ENCODE results near the gene GOLGA6L25.
"Not testable (repeated sequence)": the region's sequence is repeated elsewhere in the genome, so short reads cannot be mapped to it uniquely, and the experiment has no call there.

The GOLGA6L25 gene

GRCh38 chr15:28553268-28553667, at the start of gene GOLGA6L25:
GOLGA6L25 (plus strand) TSS chr15:28553568; CDS start chr15:28553629, 61 bp downstream.
- DNase-seq = not testable (repeated sequence)

GRCh38 chr15:28508217-28508889, 45.0 kb upstream of the GOLGA6L25 start:
- not testable (repeated sequence) for DNase-seq

GRCh38 chr15:28514128-28514527, 39.2 kb upstream of the GOLGA6L25 start:
- not testable (repeated sequence) for DNase-seq

- DNase-seq = not testable (repeated sequence)
Observed at GRCh38 chr15:28515208-28515607, 38.2 kb upstream of the GOLGA6L25 start.

GRCh38 chr15:28532954-28533353, 20.4 kb upstream of the GOLGA6L25 start, which contains the start of gene GOLGA8G:
GOLGA8G (minus strand) TSS chr15:28532971; CDS start chr15:28532909, 62 bp downstream.
- DNase-seq = not testable (repeated sequence)

GRCh38 chr15:28573351-28573750, 20.0 kb downstream of the GOLGA6L25 start:
- DNase-seq = not testable (repeated sequence)

GRCh38 chr15:28588977-28589606, 35.7 kb downstream of the GOLGA6L25 start:
- DNase-seq = not testable (repeated sequence)

- not testable (repeated sequence) for DNase-seq
Observed at GRCh38 chr15:28589769-28590168, 36.4 kb downstream of the GOLGA6L25 start.

- not testable (repeated sequence) for DNase-seq
Observed at GRCh38 chr15:28592395-28592794, 39.0 kb downstream of the GOLGA6L25 start.

GRCh38 chr15:28593424-28594129, 40.2 kb downstream of the GOLGA6L25 start:
- not testable (repeated sequence) for DNase-seq

- not testable (repeated sequence) for DNase-seq
Observed at GRCh38 chr15:28597471-28597870, 44.1 kb downstream of the GOLGA6L25 start.

- not testable (repeated sequence) for DNase-seq
Observed at GRCh38 chr15:28598209-28598608, 44.8 kb downstream of the GOLGA6L25 start.

- DNase-seq = not testable (repeated sequence)
Observed at GRCh38 chr15:28602152-28602551, 48.8 kb downstream of the GOLGA6L25 start.

Measured in NCI-H1105 treated with DMSO at 0.1 percent for 48 hours (cell line).